GM18502 (cell line): Measurements from ENCODE around the gene THEM5.
"Not testable (repeated sequence)": the region's sequence is repeated elsewhere in the genome, so short reads cannot be mapped to it uniquely, and the experiment has no call there.

Source experiments
- ATAC-seq: cut with Tn5 transposase; IDR thresholded peaks from one replicate; pipeline ENCODE4 v1.9.1; 2021; ENCODE audit warnings: mild to moderate bottlenecking; ENCODE audit not compliant: unreplicated experiment, poor library complexity

The THEM5 gene

GRCh38 chr1:151853411-151853943 lies at the start of gene THEM5:
TSS of gene THEM5 (minus strand) at chr1:151853712. CDS start at chr1:151853565, 147 bp downstream.
- ATAC-seq, result no peak

GRCh38 chr1:151902858-151903257 lies 49.3 kb upstream of the THEM5 start:
- ATAC-seq, result no peak

- not testable (repeated sequence) for ATAC-seq
Measured at GRCh38 chr1:151900804-151901203, 47.3 kb upstream of the THEM5 start.

GRCh38 chr1:151898519-151898991 lies 45.0 kb upstream of the THEM5 start:
- no peak for ATAC-seq

- ATAC-seq, result no peak
Measured at GRCh38 chr1:151897991-151898431, 44.5 kb upstream of the THEM5 start.

GRCh38 chr1:151893176-151893924 lies 39.8 kb upstream of the THEM5 start:
- ATAC-seq, result no peak

GRCh38 chr1:151892190-151892589 lies 38.7 kb upstream of the THEM5 start:
- ATAC-seq, result no peak

GRCh38 chr1:151891512-151891911 lies 38.0 kb upstream of the THEM5 start:
- no peak for ATAC-seq

GRCh38 chr1:151888972-151889570 lies 35.6 kb upstream of the THEM5 start:
- ATAC-seq, result no peak

GRCh38 chr1:151887028-151887427 lies 33.5 kb upstream of the THEM5 start:
- no peak for ATAC-seq

GRCh38 chr1:151885479-151885878 lies 32.0 kb upstream of the THEM5 start:
- ATAC-seq, result no peak

- not testable (repeated sequence) for ATAC-seq
Measured at GRCh38 chr1:151884879-151885278, 31.4 kb upstream of the THEM5 start.

- not testable (repeated sequence) for ATAC-seq
Measured at GRCh38 chr1:151884445-151884844, 30.9 kb upstream of the THEM5 start.

- not testable (repeated sequence) for ATAC-seq
Measured at GRCh38 chr1:151883898-151884297, 30.4 kb upstream of the THEM5 start.

GRCh38 chr1:151882918-151883317 lies 29.4 kb upstream of the THEM5 start:
- not testable (repeated sequence) for ATAC-seq

GRCh38 chr1:151882466-151882865 lies 29.0 kb upstream of the THEM5 start:
- no peak for ATAC-seq

GRCh38 chr1:151881479-151881878 lies 28.0 kb upstream of the THEM5 start:
- ATAC-seq, result no peak

- no peak for ATAC-seq
Measured at GRCh38 chr1:151875419-151876097, 22.0 kb upstream of the THEM5 start.

- ATAC-seq, result not testable (repeated sequence)
Measured at GRCh38 chr1:151872776-151873175, 19.3 kb upstream of the THEM5 start.

- ATAC-seq, result no peak
Measured at GRCh38 chr1:151871284-151872030, 17.9 kb upstream of the THEM5 start.
